Left ventricle myocardium superior (tissue), 1 donor: ENCODE data around the gene SETX. TPM values are rescaled to one million over a fixed set of nuclear protein-coding genes. Genes with fewer than 3 reads are reported as not detected.
"Not testable (repeated sequence)": the region's sequence is repeated elsewhere in the genome, so short reads cannot be mapped to it uniquely, and the experiment has no call there.

Experiments used
- ATAC-seq: fragments of 200-7000 bp; cut with Tn5 transposase; one replicate; pipeline ENCODE4 v1.9.1; 2020; ENCODE audit warnings: mild to moderate bottlenecking, moderate library complexity
- DNase-seq: peaks from one replicate; pipeline ENCODE4 v3.0.0-alpha.2; 2020
- intact Hi-C: fragments of 100-400 bp; cut with micrococcal nuclease; formaldehyde crosslinking; loops from one replicate; pipeline ENCODE4 v1.11.0; 2022
- long read RNA-seq: library from polyadenylated mRNA; unstranded; transcript quantifications from one replicate; pipeline ENCODE4 v2.0.0, GENCODE V29; 2021
- total RNA-seq: library from RNA; stranded (reverse); fragmentation: NEBNext Ultra II Directional; extraction: Animal tissue kit (Norgen Biotek cat#: 25700); gene quantifications from one replicate; pipeline ENCODE4 v1.2.1, GENCODE V29; 2021
- donor health status: DM: no; HTN: yes; CAD: no; lungs with severe emphysema.

Gene SETX
- total RNA-seq, result 22.3 TPM
- long read RNA-seq, partial matches to known transcripts, result 9 of 13 reads
- long read RNA-seq, other reads (novel, unspliced or antisense), result 4 of 13 reads

- intact Hi-C loops, result no loop called here
- DNase-seq (peak; percentile 99), ATAC-seq (peak; percentile 98)
Observed at GRCh38 chr9:132354637-132355355, at the start of gene SETX. TSS of gene SETX (minus strand) at chr9:132354986. CDS start at chr9:132349428, 5,558 bp downstream.

DNA sequence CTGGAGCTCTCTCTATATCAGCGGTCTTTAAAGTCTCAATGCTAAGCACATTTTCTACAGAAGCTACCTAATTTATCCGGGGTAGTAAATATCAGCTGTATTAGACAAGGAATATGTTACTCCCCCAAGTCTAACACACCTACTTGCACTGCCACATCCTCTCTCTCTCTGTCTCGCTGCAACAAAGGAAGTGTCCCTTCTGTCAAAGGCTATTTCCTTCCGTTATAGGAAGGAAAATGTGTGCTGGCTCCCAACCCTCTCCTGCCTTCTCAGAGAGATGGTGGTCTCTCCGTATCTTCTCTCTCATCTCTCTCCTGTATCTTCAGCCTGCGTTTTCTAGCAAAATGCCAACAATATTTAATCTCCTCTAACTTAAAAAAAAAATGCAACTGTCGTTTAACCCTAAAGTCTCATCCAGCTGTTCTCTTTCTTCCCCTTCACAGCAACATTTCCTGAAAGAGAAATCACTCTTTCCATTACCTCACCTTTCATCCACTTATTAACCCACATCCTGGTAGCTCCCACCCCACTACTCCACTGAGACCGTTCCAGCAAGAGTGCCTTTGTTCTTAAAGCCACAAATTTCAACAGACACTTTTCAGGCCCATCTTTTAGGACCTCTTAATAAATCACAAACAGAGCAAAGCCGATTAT lies 49.6 kb upstream of the SETX start:
- no peak for ATAC-seq
- intact Hi-C loops, result no loop called here
- DNase-seq, result no peak

- DNase-seq (no peak), ATAC-seq (no peak)
- intact Hi-C loops, result no loop called here
Observed at GRCh38 chr9:132401824-132402223, 47.0 kb upstream of the SETX start.

- no peak for DNase-seq
- intact Hi-C loops, result no loop called here
- no peak for ATAC-seq
Observed at GRCh38 chr9:132395560-132395959, 40.8 kb upstream of the SETX start.

DNA sequence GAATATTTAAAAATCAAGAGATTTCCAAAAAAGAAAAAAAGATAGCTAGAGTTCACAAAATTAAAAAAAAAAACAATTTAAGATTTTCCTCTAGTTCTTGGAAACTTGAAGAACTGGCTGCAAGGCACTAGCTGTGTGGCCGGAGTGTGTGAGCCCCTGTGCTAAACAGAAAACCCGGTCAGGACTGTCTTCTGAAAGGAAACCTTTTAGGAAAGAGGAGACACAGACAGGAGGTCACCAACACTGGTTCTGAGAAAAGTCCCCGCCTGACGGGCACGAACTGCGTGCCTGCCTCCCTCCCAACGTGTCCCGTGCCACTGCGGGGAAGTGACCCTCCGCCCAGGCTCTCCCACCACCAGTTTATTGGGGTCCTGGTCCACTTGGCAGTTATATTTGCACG lies 36.7 kb upstream of the SETX start:
- ATAC-seq, result peak; percentile 26
- DNase-seq, result no peak
- intact Hi-C loops, result no loop called here

DNA sequence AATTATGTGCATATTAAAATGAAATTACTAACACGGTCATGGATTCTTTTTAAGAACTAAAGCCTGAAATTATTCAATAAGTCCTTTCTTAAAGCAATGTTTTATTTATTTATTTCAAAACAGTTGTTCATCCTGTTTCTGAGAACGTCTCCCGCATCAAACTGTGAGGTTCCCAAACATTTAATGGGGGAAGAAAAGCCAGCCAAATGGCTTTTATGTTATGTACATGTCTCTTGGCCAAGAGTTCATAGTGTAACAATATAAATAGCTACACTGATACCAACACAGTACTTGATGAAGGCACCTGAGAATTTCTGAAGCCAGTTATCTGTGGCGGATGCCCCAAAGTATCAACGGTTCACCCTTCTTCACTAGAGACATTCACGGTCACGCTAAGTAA lies 36.2 kb upstream of the SETX start:
- intact Hi-C loops, result no loop called here
- DNase-seq (no peak), ATAC-seq (peak; percentile 49)

DNA sequence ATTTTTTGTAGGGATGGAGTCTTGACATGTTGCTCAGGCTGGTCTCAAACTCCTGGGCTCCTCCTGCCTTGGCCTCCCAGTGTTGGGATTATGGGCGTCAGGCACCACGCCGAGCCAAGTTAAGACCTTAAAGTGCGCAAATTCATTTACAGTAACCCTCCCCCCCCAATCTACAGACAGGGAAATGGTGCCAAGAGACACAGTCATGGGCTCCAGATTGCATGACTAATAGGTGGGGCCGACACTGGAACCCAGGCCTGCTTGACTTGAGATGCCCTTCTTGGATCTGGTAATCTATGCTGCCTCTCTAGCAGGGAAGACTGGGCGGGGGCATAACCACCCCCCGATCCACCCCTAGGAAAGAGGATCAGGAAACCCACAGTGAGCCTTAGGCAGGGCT lies 32.3 kb upstream of the SETX start:
- intact Hi-C loops, result no loop called here
- DNase-seq, result no peak

GRCh38 chr9:132384376-132384775 lies 29.6 kb upstream of the SETX start:
- intact Hi-C loops, result no loop called here
- no peak for DNase-seq

More for the DNA sequence above, 32.3 kb upstream of the SETX start:
- no peak for ATAC-seq

DNA sequence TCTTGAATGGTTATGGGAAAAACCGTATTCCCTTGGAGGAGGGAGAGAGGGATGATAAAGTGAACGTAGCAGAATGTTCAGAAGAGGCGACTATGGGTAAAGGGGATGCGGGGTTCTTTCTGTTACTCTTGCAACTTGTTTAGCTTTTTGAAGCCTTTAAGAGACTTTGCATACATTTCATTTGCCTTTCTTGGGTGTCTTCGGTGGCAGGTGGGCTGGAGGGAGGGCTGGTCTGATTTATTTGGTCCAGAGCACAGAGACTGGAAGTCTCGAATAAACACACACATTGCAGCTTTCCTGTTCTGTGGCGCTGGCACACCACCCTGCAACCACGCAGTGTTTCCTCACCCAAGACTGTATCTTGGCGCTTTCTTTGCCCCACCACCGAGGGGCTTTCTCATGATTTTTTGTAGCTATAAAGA lies 28.7 kb upstream of the SETX start:
- ATAC-seq, result no peak
- DNase-seq, result no peak
- intact Hi-C loops, result no loop called here

More at GRCh38 chr9:132384376-132384775, 29.6 kb upstream of the SETX start:
- ATAC-seq, result no peak

GRCh38 chr9:132381966-132382541 lies 27.3 kb upstream of the SETX start:
- ATAC-seq, result no peak
- no peak for DNase-seq
- intact Hi-C loops, result no loop called here

DNA sequence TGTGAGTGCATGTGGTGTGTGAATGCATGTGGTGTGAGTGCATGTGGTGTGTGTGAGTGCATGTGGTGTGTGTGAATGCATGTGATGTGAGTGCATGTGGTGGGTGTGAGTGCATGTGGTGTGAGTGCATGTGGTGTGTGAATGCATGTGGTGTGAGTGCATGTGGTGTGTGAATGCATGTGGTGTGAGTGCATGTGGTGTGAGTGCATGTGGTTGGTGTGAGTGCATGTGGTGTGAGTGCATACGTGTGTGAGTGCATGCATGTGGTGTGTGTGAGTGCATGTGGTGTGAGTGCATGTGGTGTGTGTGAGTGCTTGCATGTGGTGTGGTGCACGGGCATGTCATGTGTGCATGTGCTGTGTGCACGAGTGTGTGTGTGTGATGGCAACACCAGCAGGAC lies 23.6 kb upstream of the SETX start:
- intact Hi-C loops, ATAC-seq, DNase-seq: not testable (repeated sequence)

DNA sequence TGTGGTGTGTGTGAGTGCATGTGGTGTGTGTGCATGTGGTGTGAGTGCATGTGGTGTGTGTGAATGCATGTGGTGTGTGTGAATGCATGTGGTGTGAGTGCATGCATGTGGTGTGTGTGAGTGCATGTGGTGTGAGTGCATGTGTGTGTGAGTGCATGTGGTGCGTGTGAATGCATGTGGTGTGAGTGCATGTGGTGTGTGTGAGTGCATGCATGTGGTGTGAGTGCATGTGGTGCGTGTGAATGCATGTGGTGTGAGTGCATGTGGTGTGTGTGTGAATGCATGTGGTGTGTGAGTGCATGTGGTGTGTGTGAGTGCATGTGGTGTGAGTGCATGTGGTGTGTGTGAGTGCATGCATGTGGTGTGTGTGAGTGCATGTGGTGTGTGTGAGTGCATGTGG lies 23.0 kb upstream of the SETX start:
- DNase-seq, intact Hi-C loops, ATAC-seq: not testable (repeated sequence)

DNA sequence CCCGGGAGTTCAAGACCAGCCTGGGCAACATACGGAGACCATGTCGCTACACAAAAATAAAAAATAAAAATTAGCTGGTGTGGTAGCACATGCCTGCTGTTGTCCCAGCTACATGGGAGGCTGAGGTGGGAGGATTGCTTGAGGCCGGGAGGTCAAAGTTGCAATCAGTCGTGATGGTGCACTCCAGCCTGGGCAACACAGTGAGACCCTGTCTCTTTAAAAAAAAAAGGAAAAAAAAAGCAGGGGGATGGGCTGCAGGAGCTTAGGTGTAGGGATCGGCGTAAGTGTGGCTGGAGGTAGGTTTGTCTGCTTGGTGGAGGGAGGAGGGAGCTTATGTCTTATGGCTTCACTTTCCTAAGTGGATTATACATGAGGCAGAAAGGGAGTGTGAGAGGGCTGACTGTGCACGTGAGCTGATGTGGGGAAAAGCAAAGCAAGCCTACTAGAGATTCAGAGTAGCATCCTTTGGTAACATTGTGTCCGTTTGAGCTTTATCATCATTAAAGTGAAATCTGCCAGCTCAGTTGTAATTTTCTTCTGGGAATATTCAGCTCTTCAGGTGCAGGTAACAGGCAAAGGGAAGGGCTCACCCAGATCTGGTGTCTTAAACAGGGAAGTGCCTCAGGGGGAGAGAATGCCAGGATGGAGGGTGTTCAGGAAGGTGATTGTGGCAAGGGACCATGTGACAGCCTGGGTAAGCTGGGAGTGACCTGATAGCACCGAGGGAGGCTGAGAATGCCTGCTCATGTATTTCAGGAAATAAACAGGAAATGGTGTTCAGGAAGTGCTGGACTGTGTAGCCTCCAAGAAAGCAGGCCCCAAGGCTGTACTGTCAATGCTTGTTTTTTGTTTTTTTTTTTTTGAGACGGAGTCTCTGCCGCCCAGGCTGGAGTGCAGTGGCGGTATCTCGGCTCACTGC lies 17.6 kb upstream of the SETX start:
- intact Hi-C loops, result no loop called here
- ATAC-seq (peak; percentile 93), DNase-seq (no peak)

- DNase-seq (no peak), ATAC-seq (no peak)
- intact Hi-C loops, result no loop called here
Observed at GRCh38 chr9:132370592-132370991, 15.8 kb upstream of the SETX start.

DNA sequence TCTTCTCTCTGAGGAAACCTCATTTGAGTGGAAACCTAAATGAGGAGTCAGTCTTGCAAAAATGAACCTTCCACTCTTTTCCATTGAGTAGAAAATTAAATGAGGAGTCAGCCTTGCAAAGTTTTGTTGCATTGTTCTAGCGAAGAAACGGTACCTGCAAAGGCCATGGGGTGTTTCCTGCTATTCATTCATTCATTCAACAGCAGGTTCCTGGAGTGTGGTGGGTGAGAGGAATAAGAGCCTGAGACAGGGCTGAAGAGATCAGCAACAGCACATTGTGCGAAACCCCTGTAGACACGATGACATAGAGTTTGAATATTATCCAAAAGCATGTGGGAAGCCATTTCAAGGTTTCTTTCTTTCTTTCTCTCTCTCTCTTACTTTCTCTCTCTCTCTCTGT lies 14.6 kb upstream of the SETX start:
- DNase-seq (no peak), ATAC-seq (no peak)
- intact Hi-C loops, result no loop called here

GRCh38 chr9:132367613-132368313 lies 13.0 kb upstream of the SETX start:
- ATAC-seq, result no peak
- intact Hi-C loops, result no loop called here
- no peak for DNase-seq

DNA sequence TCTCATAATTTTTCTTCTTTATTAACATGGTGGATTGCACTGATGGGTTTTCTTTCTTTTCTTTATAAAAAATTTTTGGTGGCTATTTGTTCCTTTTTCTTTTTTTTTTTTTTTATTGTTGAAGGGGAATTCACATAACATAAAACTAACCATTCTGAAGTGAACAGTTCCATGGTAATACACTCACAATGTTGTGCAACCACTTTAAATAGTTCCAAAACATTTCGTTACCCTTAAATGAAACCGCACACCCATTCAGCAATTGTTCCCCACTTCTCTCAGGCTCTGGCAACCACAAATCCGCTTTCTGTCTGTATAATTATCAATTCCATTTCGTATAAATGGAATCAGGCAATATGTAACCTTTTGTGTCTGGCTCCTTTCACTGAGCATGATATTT lies 11.7 kb upstream of the SETX start:
- ATAC-seq (no peak), DNase-seq (no peak)
- intact Hi-C loops, result no loop called here

DNA sequence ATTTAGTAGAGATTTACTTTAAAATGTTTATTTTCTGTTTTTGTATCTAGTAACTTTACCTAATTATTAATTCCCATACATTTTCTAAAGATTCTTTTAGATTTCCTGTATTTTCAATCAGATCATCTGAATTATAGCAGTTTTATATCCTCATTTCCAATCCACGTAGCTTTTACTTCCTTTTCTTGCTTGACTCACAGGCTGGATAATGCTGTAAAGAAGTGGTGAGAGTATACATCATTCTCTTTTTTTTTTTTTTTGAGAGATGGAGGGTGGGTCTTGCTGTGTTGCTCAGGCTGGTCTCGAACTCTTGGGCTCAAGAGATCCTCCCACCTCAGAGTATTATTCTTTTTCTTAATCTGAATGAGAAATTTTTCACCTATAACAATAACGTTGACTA lies 11.2 kb upstream of the SETX start:
- no peak for ATAC-seq
- no peak for DNase-seq
- intact Hi-C loops, result no loop called here

- intact Hi-C loops, result no loop called here
- DNase-seq (no peak), ATAC-seq (no peak)
Observed at GRCh38 chr9:132364068-132364467, 9.3 kb upstream of the SETX start.
